HG03575 (cell line): ENCODE data around the gene THADA.

ENCODE experiments used
- ATAC-seq: cut with Tn5 transposase; IDR thresholded peaks from one replicate; pipeline ENCODE4 v1.9.1; 2021; ENCODE audit not compliant: unreplicated experiment, insufficient number of reproducible peaks, low FRiP score; ENCODE audit errors: extremely low read depth

THADA gene

GRCh38 chr2:43518181-43518580 is 77.7 kb downstream of the THADA start:
- ATAC-seq: no peak

- no peak for ATAC-seq
Measured at GRCh38 chr2:43515807-43516497, 79.9 kb downstream of the THADA start.

DNA sequence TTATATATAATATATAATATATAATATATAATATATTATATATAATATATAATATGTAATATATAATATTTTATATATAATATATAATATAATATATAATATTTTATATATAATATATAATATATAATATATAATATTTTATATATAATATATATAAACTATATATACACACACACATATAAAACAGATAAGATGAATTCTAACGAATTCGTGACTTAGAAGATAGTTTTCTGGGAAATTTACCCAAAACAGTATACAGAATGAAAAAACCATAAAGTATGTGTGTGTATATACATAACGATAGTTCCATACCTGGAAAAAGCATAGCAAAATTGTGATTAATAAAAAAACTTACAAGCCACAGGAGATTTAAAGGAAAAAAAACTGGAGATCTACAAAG is 80.6 kb downstream of the THADA start:
- ATAC-seq: no peak

- no peak for ATAC-seq
Measured at GRCh38 chr2:43513796-43514195, 82.0 kb downstream of the THADA start.

DNA sequence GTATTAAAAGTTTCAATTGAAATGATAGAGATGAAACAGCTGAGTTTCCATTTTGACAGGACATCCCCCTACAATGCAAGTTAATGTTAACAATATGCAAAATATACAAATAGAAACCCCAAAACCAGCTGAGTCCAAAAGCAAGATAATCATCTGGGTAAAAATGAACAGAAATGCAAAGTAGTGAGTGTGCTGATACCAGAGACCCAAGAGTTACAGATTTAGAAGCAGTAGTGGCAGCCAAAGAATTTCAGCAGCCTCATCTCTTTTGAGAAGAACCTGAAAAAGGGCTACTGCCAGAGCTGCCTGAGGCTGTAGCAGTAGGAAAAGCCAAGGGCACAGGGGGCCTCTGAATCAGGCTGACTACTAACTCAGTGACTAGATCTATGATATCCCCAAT is 82.6 kb downstream of the THADA start:
- no peak for ATAC-seq

- no peak for ATAC-seq
Measured at GRCh38 chr2:43511199-43511598, 84.6 kb downstream of the THADA start.

DNA sequence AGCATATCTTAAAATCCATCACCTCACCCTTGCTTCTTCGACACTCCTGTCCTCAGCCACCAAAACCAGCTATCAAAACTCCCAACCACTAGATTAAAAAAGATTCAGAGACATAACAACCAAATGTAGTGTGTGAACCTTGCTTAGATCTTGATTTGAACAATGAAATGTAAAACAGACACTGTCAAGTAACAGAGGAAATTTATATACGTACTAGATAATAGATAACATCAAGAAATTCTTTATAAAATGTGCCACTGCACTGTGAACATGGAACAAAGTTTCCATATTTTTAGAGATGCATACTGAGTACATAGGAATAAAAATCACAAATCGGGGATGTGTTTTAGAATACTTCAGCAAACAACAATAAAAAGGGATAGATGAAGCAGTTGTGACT is 86.0 kb downstream of the THADA start:
- ATAC-seq: no peak

- ATAC-seq: no peak
Measured at GRCh38 chr2:43508209-43508608, 87.6 kb downstream of the THADA start.

DNA sequence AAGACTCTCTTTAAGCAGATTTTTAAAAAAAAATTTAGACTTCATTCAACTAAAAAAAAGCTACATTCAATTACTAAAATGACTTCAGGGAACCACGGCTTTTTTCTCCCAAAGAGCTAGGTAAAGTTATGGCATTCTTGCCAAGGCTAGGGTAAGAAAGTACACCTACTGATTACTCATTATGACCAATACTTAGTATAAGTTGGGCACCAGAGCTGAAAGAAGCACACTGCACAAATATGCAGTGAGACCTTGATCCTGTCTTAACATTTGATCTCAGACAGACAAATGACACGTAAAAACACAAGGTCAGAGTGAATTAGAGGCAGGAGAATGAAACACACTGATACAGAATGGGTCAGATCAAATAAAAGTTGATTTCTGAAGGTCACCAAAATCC is 88.7 kb downstream of the THADA start:
- ATAC-seq: no peak

DNA sequence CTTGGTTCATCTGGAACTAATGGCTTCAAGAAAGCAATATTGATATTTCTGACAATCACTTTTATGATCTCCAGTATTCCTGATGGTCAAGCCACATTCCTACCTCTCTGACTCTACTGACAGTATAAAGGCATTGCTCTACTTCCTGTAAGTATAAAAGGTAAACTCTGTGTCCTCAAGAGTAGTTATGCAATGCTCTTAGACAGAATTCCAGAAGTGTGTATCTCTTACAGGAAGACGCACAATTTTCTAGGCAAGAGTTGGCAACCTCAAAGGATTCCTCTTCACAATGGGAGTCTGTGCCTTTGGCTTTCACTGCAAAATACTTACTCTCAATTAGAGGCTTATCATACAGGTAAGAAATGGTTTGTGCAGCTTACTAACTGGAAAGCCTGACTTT is 100.1 kb downstream of the THADA start:
- no peak for ATAC-seq

- no peak for ATAC-seq
Measured at GRCh38 chr2:43493954-43494353, 101.9 kb downstream of the THADA start.

DNA sequence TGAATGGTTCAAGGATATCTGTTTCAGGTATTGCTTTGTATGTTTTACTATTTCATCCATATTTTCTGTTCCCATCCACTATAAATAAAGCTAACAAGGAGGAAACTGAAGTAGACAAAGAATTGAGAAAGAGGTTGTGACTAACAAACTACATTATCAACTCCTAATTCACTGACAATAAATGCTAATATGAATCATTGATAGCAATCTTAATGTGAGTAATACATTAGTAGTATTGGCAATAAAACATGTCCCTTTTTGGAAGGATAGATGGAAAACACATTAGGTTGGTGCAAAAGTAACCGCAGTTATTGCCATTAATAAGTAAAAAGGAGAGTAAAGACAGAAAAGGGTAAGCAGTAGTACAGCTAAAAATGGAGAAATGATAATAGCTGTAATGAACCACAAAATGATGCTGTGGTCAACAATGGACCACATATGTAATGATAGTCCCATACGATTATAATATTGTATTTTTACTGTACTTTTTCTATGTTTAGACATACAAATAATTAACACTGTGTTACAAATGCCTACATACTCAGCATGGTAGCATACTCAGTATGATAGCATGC is 104.7 kb downstream of the THADA start:
- ATAC-seq: no peak

DNA sequence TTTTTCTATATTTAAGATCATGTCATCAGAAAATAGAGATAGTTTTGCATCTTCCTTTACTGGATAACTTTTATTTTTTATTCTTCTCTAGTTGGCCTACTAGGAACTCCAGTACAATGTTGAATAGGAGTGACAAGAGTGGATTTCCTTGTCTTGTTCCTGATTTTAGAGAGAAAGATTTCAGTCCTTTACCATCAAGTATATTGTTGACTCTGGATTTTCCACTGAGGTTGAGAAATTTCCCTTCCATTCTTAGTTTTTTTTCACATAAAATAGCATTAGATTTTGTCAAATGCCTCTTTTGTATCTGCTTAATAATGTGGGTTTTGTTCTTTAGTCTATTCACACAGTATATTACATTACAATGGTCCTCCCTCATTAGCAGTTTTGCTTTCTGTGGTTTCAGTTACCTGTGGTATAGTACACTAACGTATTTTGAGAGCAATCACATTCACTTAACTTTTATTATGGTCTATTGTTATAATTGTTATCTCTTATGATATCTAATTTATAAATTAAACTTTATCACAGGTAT is 105.5 kb downstream of the THADA start:
- ATAC-seq: no peak

DNA sequence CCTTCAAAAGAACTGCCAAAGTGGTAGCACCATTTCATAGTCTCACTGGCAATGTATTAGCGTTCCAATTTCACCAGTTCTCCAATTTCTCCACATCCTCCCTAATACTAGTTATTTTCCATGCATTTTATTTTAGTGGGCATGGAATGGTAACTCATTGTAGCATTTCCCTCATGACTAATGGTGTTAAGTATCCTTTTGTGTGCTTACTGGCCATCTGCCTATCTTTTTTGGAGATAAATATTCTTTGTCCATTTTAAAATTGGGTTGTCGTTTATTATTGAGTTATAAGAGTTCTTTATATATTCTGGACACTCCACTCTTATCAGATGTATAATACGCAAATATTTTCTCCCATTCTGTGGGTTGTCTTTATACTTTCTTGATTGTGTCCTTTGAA is 107.1 kb downstream of the THADA start:
- ATAC-seq: no peak

- no peak for ATAC-seq
Measured at GRCh38 chr2:43486603-43487002, 109.2 kb downstream of the THADA start.

GRCh38 chr2:43484323-43484930 is 111.4 kb downstream of the THADA start:
- ATAC-seq: no peak

- no peak for ATAC-seq
Measured at GRCh38 chr2:43482961-43483360, 112.9 kb downstream of the THADA start.

- no peak for ATAC-seq
Measured at GRCh38 chr2:43481927-43482542, 113.8 kb downstream of the THADA start.

- no peak for ATAC-seq
Measured at GRCh38 chr2:43480874-43481273, 115.0 kb downstream of the THADA start.
